AG10803 (cell line): ENCODE data around the gene HNRNPAB.

Experiments
- DNase-seq: peaks from one replicate; pipeline ENCODE4 v3.0.0; 2010; ENCODE audit warnings: low read depth
- H3K4me3 ChIP-seq: 2 replicates; pipeline ENCODE4 v1.5.1; 2011; ENCODE audit warnings: mild to moderate bottlenecking, low read length, control low read depth
- TF ChIP-seq, protein P1 (sequence below): conservative IDR thresholded peaks from 2 replicates; pipeline ENCODE4 v1.5.1; 2011; ENCODE audit warnings: mild to moderate bottlenecking, low read length, control low read depth, inconsistent platforms

The HNRNPAB gene

GRCh38 chr5:178240341-178240741, 36.0 kb downstream of the HNRNPAB start:
- TF ChIP-seq, protein P1, sequence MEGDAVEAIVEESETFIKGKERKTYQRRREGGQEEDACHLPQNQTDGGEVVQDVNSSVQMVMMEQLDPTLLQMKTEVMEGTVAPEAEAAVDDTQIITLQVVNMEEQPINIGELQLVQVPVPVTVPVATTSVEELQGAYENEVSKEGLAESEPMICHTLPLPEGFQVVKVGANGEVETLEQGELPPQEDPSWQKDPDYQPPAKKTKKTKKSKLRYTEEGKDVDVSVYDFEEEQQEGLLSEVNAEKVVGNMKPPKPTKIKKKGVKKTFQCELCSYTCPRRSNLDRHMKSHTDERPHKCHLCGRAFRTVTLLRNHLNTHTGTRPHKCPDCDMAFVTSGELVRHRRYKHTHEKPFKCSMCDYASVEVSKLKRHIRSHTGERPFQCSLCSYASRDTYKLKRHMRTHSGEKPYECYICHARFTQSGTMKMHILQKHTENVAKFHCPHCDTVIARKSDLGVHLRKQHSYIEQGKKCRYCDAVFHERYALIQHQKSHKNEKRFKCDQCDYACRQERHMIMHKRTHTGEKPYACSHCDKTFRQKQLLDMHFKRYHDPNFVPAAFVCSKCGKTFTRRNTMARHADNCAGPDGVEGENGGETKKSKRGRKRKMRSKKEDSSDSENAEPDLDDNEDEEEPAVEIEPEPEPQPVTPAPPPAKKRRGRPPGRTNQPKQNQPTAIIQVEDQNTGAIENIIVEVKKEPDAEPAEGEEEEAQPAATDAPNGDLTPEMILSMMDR: no peak
- DNase-seq: no peak
- no peak overlapping the region for H3K4me3 ChIP-seq

- no peak overlapping the region for H3K4me3 ChIP-seq
- DNase-seq: no peak
- TF ChIP-seq, protein P1: no peak
Measured at GRCh38 chr5:178240766-178241165, 36.4 kb downstream of the HNRNPAB start.

DNA sequence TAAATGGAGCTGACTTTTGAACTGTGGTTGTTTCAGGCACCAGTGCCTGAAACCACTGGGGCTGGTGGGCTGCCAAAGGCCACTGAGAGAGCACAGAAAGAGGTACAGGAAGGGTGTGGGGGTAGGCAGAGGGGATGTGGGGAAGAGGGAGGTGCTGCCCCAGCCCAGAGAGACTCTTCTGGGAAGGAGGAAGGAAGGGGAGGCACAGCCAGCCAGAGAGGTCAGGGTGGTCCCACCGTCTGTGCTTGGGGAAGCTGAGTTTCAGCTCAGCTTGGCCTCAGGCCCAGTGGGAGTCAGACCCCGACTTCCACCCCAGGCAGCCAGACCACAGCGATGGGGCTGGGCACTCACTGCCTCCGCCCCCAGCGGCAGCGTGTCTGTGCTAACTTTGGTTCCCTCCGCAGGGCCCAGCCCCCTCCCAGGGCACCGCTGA, 36.9 kb downstream of the HNRNPAB start:
- DNase-seq: no peak
- H3K4me3 ChIP-seq: no peak overlapping the region
- TF ChIP-seq, protein P1: no peak

DNA sequence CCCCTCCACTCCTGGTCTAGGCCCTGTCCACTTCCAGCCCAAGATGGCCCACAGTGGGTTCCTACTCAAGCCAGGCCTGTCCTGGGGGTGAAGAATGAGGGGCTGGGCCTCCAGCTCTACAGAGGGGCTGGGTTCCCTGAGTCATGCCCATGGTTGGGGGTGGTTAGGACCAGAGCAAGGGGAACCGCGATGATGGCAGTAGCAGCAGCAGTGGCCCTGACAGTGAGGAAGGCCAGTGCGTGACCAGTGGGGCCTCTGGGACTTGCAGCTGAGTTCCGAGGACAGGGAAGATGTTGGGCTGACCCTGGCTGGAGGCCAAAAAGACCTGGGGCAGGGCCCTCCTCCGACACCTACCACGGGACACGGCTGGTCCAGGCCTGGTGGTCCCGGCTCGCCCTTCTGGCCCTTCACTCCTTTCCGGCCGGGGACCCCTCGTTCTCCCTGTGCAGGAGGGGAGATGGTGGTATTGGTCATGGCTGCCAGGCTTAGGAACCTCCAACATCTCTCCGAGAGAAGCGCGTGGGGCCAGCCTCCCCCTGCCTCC, 37.4 kb downstream of the HNRNPAB start:
- TF ChIP-seq, protein P1: no peak
- no peak for DNase-seq
- H3K4me3 ChIP-seq: no peak overlapping the region

GRCh38 chr5:178242416-178242815, 38.1 kb downstream of the HNRNPAB start:
- no peak overlapping the region for H3K4me3 ChIP-seq
- no peak for DNase-seq
- TF ChIP-seq, protein P1: no peak

GRCh38 chr5:178244576-178244975, 40.2 kb downstream of the HNRNPAB start:
- H3K4me3 ChIP-seq: no peak overlapping the region
- peak; percentile 26 for DNase-seq
- TF ChIP-seq, protein P1: no peak

DNA sequence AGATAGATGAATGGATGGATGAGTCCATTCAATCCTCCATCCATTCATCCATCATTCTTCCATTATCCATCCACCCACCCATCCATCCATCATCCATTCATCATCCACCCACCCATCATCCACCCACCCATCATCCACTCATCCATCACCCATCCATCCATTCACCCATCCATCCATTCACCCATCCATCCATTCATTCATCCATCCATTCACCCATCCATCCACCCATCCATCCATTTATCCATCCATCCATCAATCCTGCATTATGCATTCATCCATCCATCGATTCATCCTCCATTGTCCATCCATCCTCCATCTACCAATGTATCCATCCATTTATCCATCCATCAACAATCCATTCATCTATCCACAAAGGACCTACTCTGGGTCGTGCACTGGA, 41.1 kb downstream of the HNRNPAB start:
- TF ChIP-seq, protein P1: no peak
- no peak for DNase-seq
- no peak overlapping the region for H3K4me3 ChIP-seq
